Measurements from ENCODE around the gene ASB6.

DNA sequence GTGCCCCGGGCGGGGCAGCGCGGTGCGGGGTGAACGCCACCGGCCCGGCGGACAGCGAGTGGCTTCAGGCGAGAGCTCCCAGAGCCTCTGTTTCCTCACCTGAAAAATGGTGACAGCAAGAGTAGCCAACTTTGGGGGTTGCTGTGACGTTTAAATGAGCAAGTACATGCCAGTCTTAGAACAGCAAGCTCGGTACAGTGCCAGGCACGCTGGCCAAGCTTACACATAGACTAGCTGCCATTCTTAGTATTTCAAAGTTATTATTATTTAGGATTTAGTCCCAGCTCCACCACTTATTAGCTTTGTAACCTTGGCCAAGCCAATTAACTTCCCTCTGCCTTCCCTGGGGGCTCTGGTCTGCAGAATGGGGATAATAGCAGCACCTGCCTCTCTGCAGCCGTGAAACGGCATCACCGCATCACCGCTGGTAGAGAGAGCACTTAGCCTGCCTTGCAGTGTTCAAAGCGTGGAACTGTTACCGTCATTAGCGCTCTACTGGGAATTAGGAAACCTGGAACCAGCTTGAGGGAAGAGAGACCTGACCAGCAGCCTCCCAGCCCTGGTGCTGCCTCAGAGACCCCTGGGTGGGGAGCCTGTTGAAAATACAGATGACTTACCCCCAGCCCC lies 21.2 kb downstream of the ASB6 start, which contains the start of gene C9orf50:
- TF ChIP-seq FOXA1 (IDR thresholded peaks at IDR 0.05): no peak
- TF ChIP-seq ARNT (IDR thresholded peaks at IDR 0.05): no peak
- TF ChIP-seq TARDBP (IDR thresholded peaks at IDR 0.05): no peak
- no peak for TF ChIP-seq FOXK2 (IDR thresholded peaks at IDR 0.05)
- no peak for TF ChIP-seq SP1 (IDR thresholded peaks at IDR 0.05)
- no peak for TF ChIP-seq SUZ12 (IDR thresholded peaks at IDR 0.05)
